ENCODE results near the gene PIP5K1B.
A peak's percentile ranks its signal among the peaks of the same experiment; 100 is the strongest.

Gene PIP5K1B

GRCh38 chr9:68779558-68780379 lies 74.7 kb downstream of the PIP5K1B start:
- peak; percentile 95 for DNase-seq

- DNase-seq = no peak
These were observed 75.3 kb downstream of the PIP5K1B start for GRCh38 chr9:68780380-68780712.

- no peak for DNase-seq
These were observed 75.7 kb downstream of the PIP5K1B start for GRCh38 chr9:68780720-68781119.

GRCh38 chr9:68781928-68782327 lies 76.9 kb downstream of the PIP5K1B start:
- no peak for DNase-seq

- DNase-seq = no peak
These were observed 77.5 kb downstream of the PIP5K1B start for GRCh38 chr9:68782546-68782945.

GRCh38 chr9:68785965-68786364 lies 80.9 kb downstream of the PIP5K1B start:
- no peak for DNase-seq

DNA sequence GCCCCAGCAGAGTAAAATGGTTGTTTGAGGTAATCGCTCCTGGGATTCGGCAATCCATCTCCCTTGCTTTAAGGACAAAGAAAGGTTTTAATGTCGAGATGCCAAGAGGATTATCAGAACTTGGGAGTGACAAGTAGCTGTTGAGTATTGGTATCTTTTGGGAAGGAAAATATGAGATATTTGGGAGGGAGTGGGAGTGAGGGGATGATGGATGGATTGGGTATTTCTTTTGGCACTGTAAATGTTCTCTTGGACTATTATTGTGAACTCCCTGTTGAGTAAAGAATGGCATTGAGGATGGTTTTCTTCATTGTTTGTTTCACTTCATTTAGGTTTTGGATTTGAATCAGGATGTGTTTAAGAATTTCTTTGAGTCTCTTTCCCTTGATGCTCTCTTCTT lies 86.1 kb downstream of the PIP5K1B start:
- DNase-seq = no peak

DNA sequence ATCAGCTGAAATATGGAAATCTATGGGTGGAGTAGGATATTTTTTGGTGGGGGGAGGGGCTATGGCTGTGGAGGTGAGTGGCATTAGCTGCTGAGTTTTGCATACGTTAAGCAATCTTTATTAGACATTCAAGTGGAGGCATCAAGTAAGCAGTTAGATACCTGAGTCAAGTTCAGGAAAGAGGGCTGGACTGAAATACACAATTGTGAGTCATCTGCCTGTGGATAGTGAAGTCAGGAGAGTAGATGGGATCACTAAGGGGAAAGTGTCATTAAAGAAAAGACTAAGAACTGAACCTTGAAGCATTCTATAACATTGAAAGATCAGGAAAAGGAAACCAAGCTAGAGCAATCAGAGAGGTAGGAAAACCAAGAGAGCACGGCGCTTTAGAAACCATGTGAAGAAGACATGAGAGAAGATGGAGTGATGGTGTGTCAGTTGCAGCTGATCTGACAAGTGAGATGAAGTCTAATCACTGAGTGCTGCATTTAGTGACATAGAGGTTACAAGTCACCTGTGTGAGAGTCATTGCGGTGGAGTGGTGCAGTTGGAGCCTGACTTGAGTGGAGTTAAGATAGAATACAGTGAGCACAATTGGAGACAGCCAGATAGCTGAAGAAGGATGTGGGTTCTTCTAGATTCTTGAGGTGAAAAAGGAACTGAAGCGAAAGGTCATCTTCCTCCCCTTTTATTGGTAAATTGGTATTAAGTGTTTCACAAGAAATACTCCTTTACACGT lies 88.7 kb downstream of the PIP5K1B start:
- no peak for DNase-seq

- no peak for DNase-seq
These were observed 89.9 kb downstream of the PIP5K1B start for GRCh38 chr9:68794898-68795297.

GRCh38 chr9:68795411-68795810 lies 90.4 kb downstream of the PIP5K1B start:
- DNase-seq = no peak

DNA sequence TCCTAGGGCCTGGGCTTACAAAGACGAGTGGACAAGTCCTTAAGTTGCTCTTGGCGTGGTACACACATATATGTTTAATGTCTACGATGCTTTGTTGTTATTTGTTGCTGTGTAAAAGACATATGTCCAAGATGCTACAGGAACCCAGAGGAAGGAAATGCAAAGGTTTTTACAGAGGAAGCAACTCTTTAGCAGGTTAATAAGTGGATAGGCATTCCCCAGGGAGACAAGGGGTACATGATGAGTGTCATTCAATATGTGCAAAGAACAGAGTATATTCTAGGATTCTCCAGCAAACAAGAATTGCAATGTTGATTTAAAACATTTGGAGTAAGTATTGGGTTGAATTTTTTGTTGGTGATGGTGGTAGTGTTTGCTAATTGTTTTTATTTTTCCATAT lies 92.1 kb downstream of the PIP5K1B start:
- DNase-seq = no peak

DNA sequence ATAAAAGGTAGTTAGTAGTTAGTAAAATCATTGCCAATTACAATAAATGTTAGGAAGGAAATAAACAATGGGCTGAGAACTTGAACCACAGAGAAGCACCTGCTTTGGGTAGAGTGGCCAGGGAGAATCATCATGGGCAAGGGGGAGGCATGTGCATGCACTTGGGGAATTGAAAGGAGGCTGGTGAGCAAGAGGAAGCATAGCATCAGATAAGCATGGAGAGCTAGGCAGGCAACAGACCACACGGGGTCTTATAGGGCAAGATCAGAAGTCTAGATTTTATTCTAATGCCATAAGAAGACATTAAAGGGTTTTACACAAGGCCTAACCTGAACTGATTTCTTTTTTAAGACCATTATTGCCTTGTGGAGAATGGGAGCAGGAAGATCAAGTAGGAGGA lies 93.4 kb downstream of the PIP5K1B start:
- DNase-seq = no peak

DNA sequence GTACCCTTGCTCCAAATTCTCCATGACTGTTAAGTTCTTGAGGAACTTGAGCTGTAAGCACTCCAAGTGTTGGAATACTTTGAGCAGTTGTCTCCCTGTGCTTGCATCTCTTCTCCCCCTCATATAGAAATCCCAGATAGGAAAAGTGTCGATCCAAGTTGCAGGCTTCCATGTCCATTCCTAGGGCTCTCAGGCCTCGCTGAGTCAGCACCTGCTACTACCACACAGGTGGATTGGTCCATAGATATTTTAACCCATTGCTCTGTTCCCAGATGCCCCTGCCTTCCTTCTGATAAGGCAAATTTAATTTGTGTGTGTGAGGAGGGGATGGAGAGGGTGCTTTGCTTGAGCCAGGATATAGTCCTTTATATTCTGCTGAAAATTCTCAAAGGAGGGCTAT lies 95.8 kb downstream of the PIP5K1B start:
- DNase-seq = no peak

DNA sequence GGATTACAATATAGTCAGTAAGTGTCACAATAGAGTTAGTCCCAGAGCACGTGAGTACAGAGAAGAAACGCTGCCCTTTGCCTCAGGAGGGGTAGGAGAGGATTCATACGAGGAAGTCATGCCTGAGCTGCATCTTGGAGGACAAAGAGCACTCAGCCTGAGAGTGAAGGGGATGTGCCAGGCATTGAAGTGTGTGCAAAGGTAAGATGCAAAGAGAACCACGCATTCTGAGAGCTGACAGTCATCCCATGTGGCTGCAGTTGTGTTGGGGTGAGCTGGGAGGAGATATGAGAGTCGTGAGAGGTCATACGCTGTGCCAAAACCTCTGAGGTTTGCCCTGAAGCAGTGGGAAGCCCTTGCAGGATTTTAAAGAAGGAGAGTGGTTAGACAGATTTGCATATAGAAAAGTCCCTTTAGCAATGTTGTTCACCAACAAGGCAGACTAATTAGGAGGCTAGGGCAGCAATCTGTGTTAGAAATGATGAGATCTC lies 97.5 kb downstream of the PIP5K1B start:
- DNase-seq = no peak

GRCh38 chr9:68804911-68805889 lies 100.2 kb downstream of the PIP5K1B start:
- DNase-seq = no peak

DNA sequence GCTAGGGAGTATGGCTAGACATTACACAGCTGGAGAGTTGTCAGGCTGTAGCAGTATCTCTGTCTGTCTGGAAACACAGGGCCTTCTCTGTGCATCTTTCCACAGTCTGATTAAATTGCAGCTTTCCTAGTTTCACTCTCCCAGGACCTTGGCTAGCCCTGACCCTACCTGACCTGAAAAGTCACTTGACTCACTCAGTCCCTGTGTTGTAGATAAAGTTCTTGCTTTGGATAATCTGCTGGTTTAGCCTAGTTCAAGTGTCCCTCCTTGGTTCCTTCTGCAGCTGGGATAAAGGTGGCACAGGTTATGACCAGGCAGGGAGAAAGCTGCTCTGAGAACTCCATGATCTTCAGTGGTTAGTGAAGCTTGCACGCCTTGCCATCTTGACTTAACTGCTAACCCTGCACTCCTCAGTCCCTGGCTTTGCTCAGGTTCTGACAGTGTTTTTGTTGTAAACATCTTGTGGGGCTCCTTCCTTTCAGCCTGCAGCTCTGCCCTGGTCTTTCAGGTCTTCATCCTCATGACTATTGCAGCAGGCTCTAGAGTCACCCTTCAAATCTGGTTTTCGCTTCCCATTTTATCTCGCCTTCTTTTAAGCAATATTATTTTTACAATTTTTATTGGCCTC lies 101.0 kb downstream of the PIP5K1B start:
- no peak for DNase-seq

DNA sequence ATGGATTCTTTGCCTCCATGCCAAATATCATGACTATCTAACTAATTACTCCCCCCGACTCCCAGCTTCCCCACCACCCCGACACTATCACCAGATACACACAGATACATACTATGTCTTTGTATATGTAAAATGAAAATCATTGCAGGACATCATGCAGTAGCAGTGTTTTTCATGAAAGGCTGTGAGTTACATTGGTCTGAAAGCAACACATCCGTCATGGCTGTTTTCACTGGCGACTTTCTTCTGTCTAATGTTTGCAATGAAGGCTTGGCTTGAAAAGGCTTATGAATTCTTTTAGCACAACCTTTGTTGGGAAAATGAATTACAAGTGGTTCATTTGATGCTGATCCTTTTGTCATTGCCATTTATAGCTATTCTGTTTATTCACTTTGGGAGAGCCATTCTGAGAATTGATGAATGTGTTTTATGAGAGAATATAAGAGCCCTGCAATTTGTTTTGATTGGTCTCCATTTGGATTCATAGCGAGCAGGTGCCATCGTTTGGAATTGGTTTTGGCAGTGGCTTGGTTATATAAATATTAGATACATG lies 103.4 kb downstream of the PIP5K1B start:
- no peak for DNase-seq

DNA sequence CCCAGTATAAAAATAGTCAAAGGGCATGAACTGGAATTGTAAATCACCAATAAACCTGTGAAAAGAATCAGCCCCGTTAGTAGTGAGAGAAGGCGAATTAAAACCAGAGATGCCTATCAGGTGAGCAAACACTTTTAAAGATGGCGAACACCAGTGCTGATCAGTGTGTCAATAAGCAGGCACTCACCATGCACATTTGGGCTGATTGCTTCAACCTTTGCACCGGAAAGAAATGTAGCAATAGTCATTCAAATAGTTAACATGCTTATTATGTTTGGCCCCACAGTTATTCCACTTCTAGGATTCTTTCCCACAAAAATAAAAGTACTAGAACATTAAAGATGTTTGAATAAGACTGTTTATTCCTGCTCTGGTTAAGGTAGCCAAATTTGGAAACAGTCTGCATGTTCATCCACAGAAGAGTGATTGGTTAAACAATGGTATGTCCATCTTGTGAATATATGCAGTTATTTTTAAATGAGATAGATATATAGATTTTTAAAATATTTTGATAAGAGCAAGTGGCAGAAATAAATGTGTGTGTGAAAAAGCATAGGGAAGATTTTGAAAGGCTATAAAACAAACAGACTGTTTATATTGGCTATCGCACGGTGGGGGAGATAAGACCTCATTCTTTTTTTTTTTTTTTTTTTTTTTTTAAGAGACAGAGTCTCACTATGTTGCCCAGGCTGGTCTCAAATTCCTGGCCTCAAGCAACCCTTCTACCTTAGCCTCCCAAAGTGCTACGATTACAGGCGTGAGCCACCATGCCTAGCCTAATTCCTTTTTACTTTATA lies 112.2 kb downstream of the PIP5K1B start:
- DNase-seq = no peak

- no peak for DNase-seq
These were observed 114.0 kb downstream of the PIP5K1B start for GRCh38 chr9:68819065-68819464.

GRCh38 chr9:68821911-68822310 lies 116.9 kb downstream of the PIP5K1B start:
- no peak for DNase-seq

DNA sequence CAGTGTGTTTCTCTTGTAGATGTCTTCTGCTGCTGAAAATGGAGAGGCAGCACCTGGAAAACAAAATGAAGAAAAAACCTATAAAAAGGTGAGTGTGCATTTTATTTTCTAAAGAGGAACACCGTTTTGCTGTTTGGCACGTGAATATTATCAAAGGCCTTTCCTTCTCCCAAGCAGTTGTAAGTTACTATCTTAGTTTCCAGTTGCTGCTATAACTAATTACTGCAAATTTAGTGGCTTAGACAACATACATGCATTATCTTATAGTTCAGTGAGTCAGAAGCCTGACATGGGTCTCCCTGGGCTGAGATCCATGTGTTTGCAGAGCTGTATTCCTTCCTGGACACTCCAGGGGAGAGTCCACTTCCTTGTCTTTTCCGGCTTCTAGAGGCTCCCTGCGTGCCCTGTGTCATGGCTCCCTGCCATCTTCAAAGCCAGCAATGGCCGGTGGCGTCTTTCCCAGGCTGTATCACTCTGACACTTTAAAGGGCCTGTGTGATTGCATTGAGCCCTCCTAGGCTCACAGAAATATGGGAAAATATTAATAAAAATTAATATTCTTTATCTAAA lies 117.6 kb downstream of the PIP5K1B start:
- DNase-seq = no peak
